Neuron (in vitro differentiated cells): ENCODE results near the gene GNAI1.
A peak's percentile ranks its signal among the peaks of the same experiment; 100 is the strongest.

ENCODE experiments used
- H2AFZ ChIP-seq: one replicate; pipeline ENCODE4 v1.6.1; 2013; ENCODE audit warnings: low read depth, mild to moderate bottlenecking, inconsistent platforms, low read length, moderate library complexity
- H3K27me3 ChIP-seq: one replicate; pipeline ENCODE4 v1.6.1; 2013; ENCODE audit warnings: low read length; ENCODE audit not compliant: insufficient read depth
- H3K36me3 ChIP-seq: one replicate; pipeline ENCODE4 v1.6.1; 2013; ENCODE audit warnings: low read length; ENCODE audit not compliant: insufficient read depth
- H3K4me1 ChIP-seq: one replicate; pipeline ENCODE4 v1.6.1; 2013; ENCODE audit warnings: low read length; ENCODE audit not compliant: insufficient read depth
- H3K4me3 ChIP-seq: 2 replicates; pipeline ENCODE4 v1.5.1; 2013; ENCODE audit warnings: mild to moderate bottlenecking, low read length, moderate library complexity
- H3K9me3 ChIP-seq: one replicate; pipeline ENCODE4 v1.6.1; 2013; ENCODE audit warnings: low read length

The GNAI1 gene

DNA sequence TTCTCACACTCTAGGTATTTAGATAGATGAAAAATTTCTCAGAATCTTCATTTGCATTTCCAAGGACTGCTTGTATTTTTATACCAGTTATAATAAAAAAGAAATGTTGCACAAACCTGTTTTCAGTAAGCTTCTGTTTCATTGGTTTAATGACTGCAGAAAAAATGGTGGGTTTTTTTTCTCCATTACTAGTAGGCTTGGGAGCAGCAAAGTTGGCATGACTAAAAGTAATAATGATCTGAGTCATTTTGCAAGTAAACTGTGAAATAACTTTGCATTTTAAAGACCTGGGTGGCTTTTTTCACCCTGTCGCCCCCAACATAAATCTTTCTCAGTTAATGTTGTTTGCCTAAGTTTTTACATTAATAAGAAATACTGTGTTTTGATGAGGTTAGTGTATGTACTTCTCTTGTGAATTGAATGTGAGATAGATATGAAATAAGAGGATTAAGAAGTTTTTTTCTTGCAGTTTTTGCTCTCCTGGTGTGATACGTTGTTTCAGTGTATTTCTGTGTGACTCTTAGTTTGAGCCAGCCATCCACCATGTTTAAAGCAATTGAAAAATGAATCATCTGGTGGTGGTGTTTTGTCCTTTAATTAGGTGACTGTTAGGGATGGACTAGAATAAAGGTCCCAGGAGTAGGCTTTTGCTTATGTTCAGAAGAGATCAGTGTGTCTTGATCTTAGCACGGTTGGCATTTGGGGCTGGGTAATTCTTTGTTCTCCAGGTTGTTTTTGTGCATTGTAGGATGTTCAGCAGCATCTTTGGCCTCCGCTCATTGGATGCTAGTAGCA, 1.8 kb downstream of the GNAI1 start:
- Histone ChIP-seq H3K4me1 (peaks cover 11% of the 10 kb centered on the region), H3K36me3 (no peaks in the 10 kb centered on the region), H2AFZ (peak overlapping the region; percentile 26), H3K9me3 (no peaks in the 10 kb centered on the region), H3K4me3 (peak overlapping the region; percentile 93), H3K27me3 (no peaks in the 10 kb centered on the region)

DNA sequence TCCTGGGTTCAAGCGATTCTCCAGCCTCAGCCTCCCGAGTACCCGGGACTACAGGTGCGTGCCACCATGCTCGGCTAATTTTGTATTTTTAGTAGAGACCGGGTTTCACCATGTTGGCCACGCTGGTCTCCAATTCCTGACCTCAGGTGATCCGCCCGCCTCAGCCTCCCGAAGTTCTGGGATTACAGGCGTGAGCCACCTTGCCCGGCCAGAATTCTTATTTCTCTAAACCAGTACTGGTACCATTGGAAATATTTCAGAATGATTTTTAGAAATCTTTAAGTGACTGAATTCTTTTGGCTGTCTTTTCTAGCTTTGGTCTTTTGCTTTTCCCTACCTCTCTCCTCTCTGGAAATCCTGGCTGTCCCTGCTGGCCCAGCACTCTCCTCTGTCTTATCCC, 2.8 kb downstream of the GNAI1 start:
- H3K4me3 ChIP-seq, result peak overlapping the region; percentile 93

DNA sequence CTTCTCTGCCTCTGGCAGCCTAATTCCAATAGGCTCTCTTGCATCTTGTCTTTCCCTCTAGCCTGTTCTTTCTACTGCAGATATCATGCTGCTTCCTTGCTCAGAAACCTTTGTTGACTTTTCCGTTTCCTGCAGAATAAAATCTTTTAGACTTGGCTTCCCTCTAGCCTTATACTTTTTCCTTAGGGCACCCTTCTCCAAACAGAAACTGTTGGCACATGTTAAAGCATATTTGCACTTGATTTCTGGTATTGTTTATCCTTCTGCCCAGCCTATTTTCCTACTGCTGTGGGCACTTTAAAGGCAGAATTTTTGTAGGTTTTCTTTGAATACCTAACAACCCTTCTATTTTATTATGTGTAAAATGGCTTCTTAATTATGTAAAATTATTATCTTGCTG, 4.6 kb downstream of the GNAI1 start:
- Histone ChIP-seq H3K4me3 (no peak overlapping the region), H2AFZ (no peak overlapping the region), H3K27me3 (no peaks in the 10 kb centered on the region), H3K4me1 (peaks cover 15% of the 10 kb centered on the region), H3K9me3 (no peaks in the 10 kb centered on the region), H3K36me3 (no peaks in the 10 kb centered on the region)

More for the DNA sequence above, 2.8 kb downstream of the GNAI1 start:
- Histone ChIP-seq H3K4me1 (peaks cover 11% of the 10 kb centered on the region), H3K9me3 (no peaks in the 10 kb centered on the region), H3K27me3 (no peaks in the 10 kb centered on the region), H2AFZ (no peak overlapping the region), H3K36me3 (no peaks in the 10 kb centered on the region)

DNA sequence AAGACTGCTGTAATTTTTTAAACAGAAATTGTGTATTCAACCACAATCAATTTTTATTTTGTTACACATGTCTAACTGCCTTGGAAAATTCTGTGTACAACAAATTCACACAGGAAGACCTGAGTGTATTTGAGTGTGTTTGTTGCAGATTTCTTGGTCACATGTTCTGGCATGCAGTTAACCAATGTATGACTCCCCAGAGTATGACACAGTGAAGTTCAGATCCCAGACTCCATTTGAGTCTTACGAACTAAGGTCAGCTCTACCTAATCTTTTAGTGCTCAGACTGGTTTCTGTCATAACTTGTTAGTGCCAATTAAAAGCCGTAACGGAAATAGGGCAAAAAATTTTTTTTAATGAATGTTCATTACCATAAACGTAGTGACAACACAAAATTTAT, 5.8 kb downstream of the GNAI1 start:
- Histone ChIP-seq H3K4me3 (no peak overlapping the region), H3K4me1 (peaks cover 21% of the 10 kb centered on the region)

DNA sequence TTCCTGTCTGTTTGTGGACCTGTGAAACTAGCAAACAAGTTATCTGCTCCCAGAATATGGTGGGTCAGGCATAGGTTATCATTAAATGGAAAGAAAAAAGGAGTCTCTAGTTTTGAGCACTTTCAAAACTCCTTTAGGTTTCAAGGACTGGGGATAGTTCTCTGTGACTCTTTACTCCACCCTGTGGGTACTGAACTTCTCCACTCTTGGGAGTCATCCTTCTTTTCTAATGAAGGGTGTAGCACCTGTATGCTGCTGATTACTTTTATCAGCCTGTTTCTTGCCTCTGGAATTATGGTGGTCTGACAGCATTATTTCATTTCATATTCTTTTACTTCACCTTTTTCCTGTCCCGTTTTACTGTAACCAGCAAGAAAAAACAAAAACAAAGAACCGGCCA, 6.7 kb downstream of the GNAI1 start:
- Histone ChIP-seq H3K9me3 (no peaks in the 10 kb centered on the region), H2AFZ (no peak overlapping the region), H3K36me3 (no peaks in the 10 kb centered on the region), H3K4me3 (no peak overlapping the region), H3K4me1 (peaks cover 31% of the 10 kb centered on the region), H3K27me3 (no peaks in the 10 kb centered on the region)

More for the DNA sequence above, 5.8 kb downstream of the GNAI1 start:
- Histone ChIP-seq H3K9me3 (no peaks in the 10 kb centered on the region), H3K27me3 (no peaks in the 10 kb centered on the region), H3K36me3 (no peaks in the 10 kb centered on the region), H2AFZ (no peak overlapping the region)

DNA sequence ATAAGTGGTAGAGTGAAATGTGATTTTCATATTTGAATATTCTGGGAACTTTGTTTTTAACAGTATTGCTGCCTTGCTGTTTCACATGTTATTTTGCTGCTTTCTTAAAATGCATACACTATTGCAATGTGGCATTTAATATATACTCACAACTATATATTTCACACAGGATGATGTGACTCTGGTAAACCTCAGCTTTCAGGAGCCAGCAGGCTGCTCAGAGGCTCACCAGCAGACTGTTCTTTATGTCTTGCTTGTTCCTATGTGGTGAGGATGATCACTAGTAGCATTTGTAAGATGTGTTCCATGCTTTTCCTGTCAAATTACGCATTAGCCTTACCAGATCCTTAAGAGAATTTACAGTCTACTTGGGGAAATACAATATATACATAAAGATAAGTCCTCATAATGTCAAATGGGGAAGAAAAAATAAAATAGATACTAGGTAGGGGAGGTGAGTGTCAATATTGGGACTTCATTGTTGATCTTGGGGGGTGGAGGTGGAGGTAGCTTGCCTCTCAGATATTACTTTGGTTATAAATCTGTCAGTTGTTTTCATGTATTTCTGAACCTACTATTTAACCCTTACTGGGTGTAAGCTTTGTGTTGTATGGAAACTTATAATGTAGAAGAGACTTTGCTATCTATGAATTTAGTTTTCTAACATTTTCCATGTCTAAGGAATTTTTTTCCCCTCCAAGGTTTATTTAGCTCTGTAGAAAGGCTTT, 8.4 kb downstream of the GNAI1 start:
- H3K9me3 ChIP-seq, result no peaks in the 10 kb centered on the region
- no peak overlapping the region for H2AFZ ChIP-seq
- peaks cover 30% of the 10 kb centered on the region for H3K4me1 ChIP-seq
- no peaks in the 10 kb centered on the region for H3K36me3 ChIP-seq
- H3K27me3 ChIP-seq, result no peaks in the 10 kb centered on the region
- H3K4me3 ChIP-seq, result no peak overlapping the region

DNA sequence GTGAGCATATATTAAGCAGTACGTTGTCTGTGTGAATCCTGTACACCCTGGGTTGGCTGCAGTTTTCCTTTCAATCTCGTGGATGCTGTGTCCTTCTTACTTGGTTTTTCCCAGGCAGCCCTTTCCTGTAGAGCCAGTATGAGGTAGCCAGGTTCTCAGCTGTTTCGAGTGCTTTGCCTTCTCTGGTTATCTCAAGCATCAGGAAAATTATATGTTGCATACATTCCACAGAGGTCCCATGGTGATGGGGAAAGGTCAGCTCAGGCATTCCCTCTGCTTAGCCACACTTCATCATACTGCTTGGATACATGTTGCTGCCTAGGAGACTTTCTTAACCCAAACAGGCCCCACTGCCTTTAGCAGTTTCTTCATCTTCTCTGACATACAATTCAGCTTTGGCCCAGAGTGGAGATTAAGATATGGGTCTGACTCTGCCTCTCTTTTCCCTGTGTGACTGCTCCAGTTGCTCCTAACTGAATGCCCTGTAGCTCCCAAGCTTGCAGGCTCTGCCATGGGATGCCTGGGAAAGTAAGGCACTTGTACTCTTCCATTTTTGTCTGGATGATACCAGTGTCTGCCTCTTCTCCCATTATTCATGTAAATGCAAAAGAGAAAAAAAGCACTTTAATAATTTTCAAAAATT, 11.3 kb downstream of the GNAI1 start:
- Histone ChIP-seq H3K36me3 (no peaks in the 10 kb centered on the region), H3K27me3 (no peaks in the 10 kb centered on the region), H3K4me1 (peaks cover 22% of the 10 kb centered on the region), H3K4me3 (peak overlapping the region; percentile 42), H3K9me3 (no peaks in the 10 kb centered on the region), H2AFZ (no peak overlapping the region)

DNA sequence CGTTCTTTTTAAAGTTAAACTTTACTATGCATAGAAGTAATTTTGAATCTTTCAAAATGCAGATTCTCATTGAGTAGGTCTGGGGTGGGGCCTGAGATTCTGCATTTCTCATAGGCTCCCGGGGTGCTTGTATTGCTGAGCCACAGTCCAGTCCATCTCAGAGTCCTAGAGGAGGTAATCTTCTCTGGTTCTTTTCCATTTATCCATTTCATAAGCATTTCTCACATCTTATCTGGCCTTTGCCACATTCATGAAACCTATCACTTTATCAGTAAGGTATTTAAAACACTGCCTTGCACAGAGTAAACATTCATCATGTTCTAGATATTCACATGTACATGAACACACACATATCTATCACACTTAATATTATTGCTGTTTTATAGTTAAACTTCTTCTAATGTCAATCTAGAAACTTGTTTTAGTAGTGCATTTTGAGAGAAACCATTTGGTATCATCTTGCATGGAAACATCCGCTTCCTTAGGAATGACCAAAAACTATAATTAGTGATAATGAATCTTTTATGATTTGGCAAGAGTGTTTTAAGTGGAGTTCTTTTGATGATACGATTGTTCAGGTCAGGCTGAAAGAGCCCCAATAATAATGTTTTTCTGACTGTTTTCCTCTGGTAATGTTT, 12.0 kb downstream of the GNAI1 start:
- no peak overlapping the region for H3K4me3 ChIP-seq
- no peak overlapping the region for H2AFZ ChIP-seq
- no peaks in the 10 kb centered on the region for H3K36me3 ChIP-seq
- H3K9me3 ChIP-seq, result no peaks in the 10 kb centered on the region
- no peaks in the 10 kb centered on the region for H3K27me3 ChIP-seq
- H3K4me1 ChIP-seq, result peaks cover 22% of the 10 kb centered on the region

DNA sequence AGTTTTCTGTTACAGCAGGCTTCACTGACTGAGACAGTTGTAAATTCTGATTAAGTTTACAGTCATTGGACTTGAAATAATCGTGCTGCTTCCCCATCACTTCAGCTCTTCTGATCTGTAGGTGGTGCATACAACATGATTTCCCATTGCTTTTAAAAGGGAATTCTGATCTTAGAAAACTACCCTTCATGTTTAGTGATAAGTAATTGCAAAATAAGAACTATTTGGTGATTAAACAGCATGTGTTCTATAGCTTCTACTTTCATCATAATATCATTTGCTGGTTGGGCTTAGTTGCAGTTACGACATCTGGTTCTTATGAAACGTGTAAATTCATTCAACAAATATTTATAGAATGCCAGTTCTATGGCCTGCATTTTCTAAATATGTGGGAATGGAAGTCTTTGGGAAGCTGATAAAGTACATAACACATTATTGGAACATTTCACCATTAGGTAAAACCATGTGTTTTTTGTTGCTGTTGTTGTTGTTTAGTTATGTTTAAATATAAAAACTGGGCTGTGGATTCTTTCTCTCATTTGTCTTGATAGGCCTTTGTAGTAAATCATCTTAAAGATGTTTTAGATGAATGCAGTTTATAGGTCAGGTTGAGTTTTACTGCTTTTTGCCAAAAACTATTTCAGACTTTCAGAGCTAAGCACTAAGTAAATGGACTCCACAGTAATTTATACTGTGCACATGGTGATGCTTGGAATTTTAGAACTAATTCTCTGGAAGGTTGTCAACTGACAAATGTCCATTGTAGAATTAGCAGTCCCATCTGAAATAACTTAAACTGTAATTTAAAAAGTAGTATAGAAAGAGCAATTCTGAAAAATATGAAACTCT, 13.1 kb downstream of the GNAI1 start:
- Histone ChIP-seq H3K27me3 (no peaks in the 10 kb centered on the region), H2AFZ (no peak overlapping the region), H3K9me3 (peaks cover 3% of the 10 kb centered on the region), H3K4me1 (peaks cover 22% of the 10 kb centered on the region), H3K4me3 (no peak overlapping the region), H3K36me3 (no peaks in the 10 kb centered on the region)

DNA sequence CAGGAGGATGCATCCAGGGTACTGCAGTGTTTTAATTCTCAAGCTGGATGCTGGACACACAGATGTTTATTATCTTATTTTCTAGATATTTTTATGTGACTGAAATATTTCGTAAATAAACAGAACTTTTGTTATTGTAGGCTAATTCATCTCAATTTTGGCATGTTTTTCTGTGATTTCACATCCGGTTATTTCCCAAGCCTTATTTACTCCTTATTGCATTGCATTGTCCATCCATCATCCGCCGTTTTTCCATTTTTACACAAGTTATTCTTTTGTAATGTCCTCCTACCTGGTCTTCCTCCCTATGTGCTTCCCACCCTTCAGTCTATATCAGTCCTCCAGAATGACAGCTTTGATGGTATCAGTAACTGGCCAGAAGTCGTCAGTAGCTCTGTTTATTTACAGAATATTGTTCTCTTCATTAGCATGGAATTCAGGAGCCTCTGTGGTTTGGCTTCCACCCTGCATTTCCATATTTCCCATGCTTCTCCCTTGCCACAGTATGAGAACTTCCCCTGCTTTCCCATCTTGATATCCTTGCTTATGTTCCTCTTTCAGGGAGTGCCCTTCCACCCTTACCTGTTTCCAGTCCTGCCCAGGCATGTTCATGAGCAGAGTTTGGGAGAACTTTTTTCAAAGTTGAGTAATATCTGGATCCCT, 16.1 kb downstream of the GNAI1 start:
- Histone ChIP-seq H3K9me3 (peaks cover 3% of the 10 kb centered on the region), H3K4me3 (no peak overlapping the region), H3K27me3 (no peaks in the 10 kb centered on the region), H3K4me1 (peaks cover 9% of the 10 kb centered on the region), H2AFZ (no peak overlapping the region), H3K36me3 (no peaks in the 10 kb centered on the region)

DNA sequence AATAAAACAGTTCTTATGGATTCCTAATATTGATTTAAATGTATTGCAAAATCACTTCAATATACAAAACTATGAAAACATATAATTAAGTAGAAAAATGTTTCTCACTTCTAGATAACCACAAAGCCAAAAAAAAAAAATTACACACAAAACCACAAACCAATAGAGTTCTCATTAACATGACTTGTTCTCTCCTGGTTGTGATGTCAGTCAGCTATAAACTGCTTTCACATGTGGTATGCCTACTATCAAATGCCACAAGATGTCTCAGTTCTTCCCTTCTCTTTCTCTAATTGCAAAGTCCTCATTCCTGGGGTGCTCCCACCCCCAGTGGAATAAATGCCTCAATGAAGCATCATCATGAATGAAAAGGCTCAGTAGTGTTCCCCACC, 16.6 kb downstream of the GNAI1 start:
- H2AFZ ChIP-seq, result no peak overlapping the region
- peaks cover 3% of the 10 kb centered on the region for H3K9me3 ChIP-seq
- no peaks in the 10 kb centered on the region for H3K36me3 ChIP-seq
- no peak overlapping the region for H3K4me3 ChIP-seq
- no peaks in the 10 kb centered on the region for H3K27me3 ChIP-seq
- peaks cover 3% of the 10 kb centered on the region for H3K4me1 ChIP-seq

DNA sequence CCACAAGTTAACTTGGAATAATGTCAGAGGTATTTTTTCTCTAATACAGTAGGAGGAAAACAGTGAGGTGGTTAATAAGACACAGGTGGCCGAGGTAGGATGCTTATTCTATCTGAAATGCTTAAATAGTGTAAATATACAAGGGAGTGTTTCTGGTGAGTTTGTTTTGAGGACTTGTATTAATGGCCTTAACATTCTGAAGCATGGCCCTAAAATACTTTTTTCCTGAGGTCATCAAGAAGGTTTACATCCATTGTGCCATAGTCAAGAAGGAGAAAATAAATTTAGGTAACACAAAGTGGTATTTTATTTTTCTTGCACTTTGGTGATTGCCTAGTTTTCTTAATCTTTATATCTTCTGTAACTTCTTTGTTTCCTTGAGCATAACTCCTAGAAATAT, 18.8 kb downstream of the GNAI1 start:
- Histone ChIP-seq H3K36me3 (no peaks in the 10 kb centered on the region), H2AFZ (no peak overlapping the region), H3K27me3 (no peaks in the 10 kb centered on the region), H3K4me1 (no peaks in the 10 kb centered on the region), H3K4me3 (no peak overlapping the region), H3K9me3 (peaks cover 3% of the 10 kb centered on the region)
